HG03342 (cell line): Measurements from ENCODE around the gene HES1.
"Not testable (repeated sequence)": the region's sequence is repeated elsewhere in the genome, so short reads cannot be mapped to it uniquely, and the experiment has no call there.

Source experiments
- ATAC-seq: cut with Tn5 transposase; IDR thresholded peaks from one replicate; pipeline ENCODE4 v1.9.1; 2021; ENCODE audit warnings: mild to moderate bottlenecking, moderate library complexity; ENCODE audit not compliant: unreplicated experiment

Gene HES1

GRCh38 chr3:194139814-194140391, 4.0 kb downstream of the HES1 start:
- ATAC-seq = no peak

GRCh38 chr3:194140520-194141414, 4.8 kb downstream of the HES1 start:
- no peak for ATAC-seq

GRCh38 chr3:194141415-194142155, 5.6 kb downstream of the HES1 start:
- ATAC-seq = peak; percentile 52

GRCh38 chr3:194142156-194142910, 6.4 kb downstream of the HES1 start:
- no peak for ATAC-seq

GRCh38 chr3:194145702-194146101, 9.8 kb downstream of the HES1 start:
- no peak for ATAC-seq

GRCh38 chr3:194147679-194148078, 11.7 kb downstream of the HES1 start:
- no peak for ATAC-seq

- no peak for ATAC-seq
Observed at GRCh38 chr3:194148383-194148782, 12.4 kb downstream of the HES1 start.

GRCh38 chr3:194150252-194150934, 14.4 kb downstream of the HES1 start:
- no peak for ATAC-seq

- not testable (repeated sequence) for ATAC-seq
Observed at GRCh38 chr3:194150935-194151302, 15.0 kb downstream of the HES1 start.

- no peak for ATAC-seq
Observed at GRCh38 chr3:194154346-194154745, 18.4 kb downstream of the HES1 start.

- ATAC-seq = no peak
Observed at GRCh38 chr3:194156095-194156494, 20.1 kb downstream of the HES1 start.

- ATAC-seq = no peak
Observed at GRCh38 chr3:194158942-194159439, 23.0 kb downstream of the HES1 start.

GRCh38 chr3:194160158-194160557, 24.2 kb downstream of the HES1 start:
- ATAC-seq = no peak

- ATAC-seq = no peak
Observed at GRCh38 chr3:194161131-194162045, 25.4 kb downstream of the HES1 start.

GRCh38 chr3:194162070-194162678, 26.2 kb downstream of the HES1 start:
- no peak for ATAC-seq

GRCh38 chr3:194162817-194163584, 27.1 kb downstream of the HES1 start:
- no peak for ATAC-seq

- no peak for ATAC-seq
Observed at GRCh38 chr3:194163697-194164096, 27.7 kb downstream of the HES1 start.

- no peak for ATAC-seq
Observed at GRCh38 chr3:194164861-194165260, 28.9 kb downstream of the HES1 start.
